GM18519 (cell line): Measurements from ENCODE around the gene WDR31.
"Not testable (repeated sequence)": the region's sequence is repeated elsewhere in the genome, so short reads cannot be mapped to it uniquely, and the experiment has no call there.

Source experiments
- ATAC-seq: cut with Tn5 transposase; IDR thresholded peaks from one replicate; pipeline ENCODE4 v1.9.1; 2021; ENCODE audit warnings: mild to moderate bottlenecking, moderate library complexity; ENCODE audit not compliant: unreplicated experiment, low FRiP score

WDR31 gene

DNA sequence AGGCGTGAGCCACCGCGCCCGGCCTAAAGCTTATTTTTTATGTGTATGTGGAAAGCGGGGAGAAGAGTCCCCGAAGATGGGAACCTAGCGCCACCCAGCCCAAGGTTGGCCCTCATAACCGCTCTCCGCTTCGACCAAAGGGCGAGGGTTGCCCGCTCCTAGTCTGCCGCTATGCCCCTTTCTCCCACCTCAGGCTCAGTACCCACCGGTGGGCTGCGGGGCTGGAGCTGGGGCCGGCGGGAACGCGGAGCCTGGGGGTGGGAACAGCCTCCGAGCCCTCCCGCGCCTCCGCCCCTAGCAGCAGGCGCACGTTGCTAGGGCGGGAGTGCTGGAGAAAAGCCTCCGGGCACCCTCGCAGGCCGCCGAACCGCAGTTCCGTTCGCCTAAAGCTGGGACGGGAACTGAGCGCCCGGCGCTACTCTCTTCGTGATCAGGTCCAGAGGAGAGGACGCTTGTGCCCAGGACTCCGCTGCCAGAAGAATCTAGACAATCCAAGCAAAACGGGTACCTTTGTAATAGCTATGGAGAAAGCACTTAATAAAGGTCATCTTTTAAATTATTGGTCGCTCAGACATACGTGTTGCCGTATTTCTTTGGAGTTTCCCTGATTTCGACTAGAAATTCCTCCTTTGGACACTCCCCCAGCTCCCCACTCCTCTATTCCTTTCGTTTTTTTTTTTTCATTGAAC lies at the start of gene WDR31:
Gene WDR31 (minus strand): TSS at position 265 of the 689 bp plus-strand sequence. CDS start 8,253 bp downstream, outside the sequence.
- peak; percentile 86 for ATAC-seq

- ATAC-seq: no peak
These were observed 49.4 kb upstream of the WDR31 start for GRCh38 chr9:113389451-113389850.

DNA sequence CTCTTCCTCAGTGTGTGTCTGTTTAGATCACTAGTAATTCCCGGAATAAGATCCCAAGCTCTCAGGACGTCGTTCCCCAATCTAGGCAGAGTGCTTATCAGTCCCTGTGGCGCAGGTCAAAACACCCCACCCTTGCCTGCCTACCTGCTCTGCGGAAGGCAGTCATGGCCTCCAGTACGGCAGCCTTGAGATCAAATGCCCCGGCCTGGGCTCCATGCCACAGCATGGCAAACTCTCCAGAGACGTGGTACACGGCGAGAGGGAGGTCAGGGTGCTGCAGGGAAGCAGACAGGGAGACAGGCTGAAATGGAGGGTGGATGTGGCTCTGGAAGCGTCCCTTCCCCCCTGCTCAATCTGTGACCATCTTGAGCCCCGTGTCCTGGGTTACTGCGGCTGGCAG lies 48.8 kb upstream of the WDR31 start:
- no peak for ATAC-seq

GRCh38 chr9:113387560-113388230 lies 47.6 kb upstream of the WDR31 start:
- no peak for ATAC-seq

DNA sequence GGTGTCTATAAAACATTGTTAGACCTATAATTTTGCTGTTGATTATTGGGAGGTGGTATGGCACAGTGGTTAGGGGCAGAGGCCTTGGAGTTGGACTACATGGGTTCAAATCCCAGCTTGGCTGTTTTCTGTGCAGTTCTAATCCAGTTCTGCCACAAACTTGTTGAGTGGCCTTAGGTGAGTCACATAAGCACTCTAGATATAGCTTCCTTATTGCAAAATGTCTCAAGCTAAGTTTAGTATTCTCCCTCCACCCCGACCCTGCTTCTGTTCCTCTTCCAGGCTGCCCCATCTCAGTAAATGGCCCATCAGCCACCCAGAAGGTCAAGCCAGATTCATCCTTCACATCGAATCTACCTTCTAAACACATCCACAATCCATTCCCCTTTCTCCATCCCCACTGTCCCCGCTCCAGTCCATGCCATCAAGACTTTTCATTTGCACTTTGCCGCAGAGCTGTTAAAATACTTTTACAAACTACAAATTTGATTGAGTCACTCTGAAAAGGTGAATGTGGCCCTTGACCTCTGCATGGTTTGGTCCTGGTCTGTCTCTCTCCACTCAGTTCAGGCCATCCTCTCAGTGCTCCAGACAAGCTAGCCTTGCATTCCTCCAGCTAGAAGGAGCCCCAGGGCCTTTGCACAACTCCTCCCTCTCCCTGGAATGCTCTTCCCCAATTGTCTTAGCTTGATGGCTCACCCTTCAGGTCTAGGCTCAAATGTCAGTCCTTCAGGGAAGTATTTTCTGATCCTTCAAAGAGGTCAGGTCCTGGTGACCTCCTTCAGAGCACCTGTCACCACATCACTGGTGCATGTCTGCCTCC lies 46.7 kb upstream of the WDR31 start:
- no peak for ATAC-seq

DNA sequence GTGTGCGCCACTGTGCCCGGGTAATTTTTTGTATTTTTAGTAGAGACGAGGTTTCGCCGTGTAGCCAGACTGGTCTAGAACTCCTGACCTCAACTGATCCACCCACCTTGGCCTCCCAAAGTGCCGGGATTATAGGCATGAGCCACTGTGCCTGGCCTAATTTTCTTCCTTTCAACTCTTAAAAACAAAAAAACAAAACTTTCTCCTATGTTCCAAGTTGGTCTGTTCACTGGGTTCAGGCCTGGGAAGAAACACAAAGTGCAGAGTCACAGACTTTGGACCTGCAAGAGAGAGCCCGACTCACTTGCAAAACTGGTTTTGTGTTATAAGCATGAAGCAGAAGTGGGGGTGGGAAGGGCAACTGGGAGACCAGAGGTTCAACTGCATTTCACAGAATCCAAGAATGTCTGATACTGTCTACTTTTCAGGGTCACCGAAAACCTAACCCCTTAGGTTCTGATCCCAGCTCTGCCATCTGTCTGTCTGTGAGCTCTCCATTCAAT lies 41.9 kb upstream of the WDR31 start:
- no peak for ATAC-seq

GRCh38 chr9:113381441-113381840 lies 41.4 kb upstream of the WDR31 start:
- ATAC-seq: not testable (repeated sequence)

DNA sequence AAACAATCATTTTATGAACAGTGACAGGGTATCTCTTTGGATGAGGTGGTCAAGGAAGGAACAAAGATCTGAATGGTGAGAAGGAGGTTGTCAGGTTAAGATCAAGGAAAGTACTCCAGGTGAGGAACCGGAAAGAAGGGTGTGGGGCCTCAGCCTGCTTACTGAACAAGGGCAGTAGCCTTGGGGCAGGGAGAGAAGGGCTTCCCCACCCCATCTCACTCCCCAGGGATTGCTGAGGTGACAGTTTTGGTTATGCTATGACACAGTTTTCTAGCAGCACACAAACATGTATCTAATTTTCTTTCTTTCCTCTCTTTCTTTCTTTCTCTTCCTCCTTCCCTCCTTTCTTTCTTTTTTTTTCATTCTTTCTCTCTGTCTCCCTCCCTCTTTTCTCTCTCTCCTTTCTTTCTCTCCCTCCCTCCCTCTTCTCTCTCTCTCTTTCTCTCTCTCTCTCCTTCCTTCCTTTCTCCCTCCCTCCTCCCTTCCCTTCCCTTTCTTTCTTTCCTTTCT lies 40.8 kb upstream of the WDR31 start:
- ATAC-seq: no peak

DNA sequence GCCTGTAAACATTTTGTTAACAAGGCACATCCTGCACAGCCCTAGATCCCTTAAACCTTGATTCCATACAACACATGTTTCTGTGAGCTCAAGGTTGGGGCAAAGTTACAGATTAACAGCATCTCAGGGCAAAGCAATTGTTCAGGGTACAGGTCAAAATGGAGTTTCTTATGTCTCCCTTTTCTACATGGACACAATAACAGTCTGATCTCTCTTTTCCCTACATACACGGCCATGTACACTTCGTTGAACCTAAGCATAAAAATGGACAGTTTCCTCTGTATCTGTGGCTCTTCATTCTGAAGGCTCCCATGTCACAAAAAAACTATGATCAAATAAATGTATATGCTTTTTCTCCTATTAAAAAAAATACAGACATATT lies 39.7 kb upstream of the WDR31 start:
- not testable (repeated sequence) for ATAC-seq

DNA sequence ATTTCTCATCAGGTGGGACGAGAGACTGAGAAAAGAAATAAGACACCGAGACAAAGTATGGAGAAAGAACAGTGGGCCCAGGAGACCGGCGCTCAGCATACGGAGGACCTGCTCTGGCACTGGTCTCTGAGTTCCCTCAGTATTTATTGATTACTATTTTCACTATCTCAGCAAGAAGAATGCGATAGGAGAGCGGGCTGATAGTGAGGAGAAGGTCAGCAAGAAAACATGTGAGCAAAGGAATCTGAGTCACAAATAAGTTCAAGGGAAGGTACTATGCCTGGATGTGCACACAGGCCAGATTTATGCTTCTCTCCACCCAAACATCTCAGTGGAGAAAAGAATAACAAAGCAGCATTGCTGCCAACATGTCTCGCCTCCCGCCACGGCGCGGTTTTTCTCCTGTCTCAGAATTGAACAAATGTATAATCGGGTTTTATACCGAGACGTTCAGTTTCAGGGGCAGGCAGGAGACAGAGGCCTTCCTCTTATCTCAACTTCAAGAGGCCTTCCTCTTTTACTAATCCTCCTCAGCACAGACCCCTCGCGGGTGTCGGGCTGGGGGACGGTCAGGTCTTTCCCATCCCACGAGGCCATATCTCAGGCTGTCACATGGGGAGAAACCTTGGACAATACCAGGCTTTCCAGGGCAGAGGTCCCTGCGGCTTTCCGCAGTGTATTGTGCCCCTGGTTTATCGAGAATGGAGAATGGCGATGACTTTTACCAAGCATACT lies 39.2 kb upstream of the WDR31 start:
- ATAC-seq: not testable (repeated sequence)

DNA sequence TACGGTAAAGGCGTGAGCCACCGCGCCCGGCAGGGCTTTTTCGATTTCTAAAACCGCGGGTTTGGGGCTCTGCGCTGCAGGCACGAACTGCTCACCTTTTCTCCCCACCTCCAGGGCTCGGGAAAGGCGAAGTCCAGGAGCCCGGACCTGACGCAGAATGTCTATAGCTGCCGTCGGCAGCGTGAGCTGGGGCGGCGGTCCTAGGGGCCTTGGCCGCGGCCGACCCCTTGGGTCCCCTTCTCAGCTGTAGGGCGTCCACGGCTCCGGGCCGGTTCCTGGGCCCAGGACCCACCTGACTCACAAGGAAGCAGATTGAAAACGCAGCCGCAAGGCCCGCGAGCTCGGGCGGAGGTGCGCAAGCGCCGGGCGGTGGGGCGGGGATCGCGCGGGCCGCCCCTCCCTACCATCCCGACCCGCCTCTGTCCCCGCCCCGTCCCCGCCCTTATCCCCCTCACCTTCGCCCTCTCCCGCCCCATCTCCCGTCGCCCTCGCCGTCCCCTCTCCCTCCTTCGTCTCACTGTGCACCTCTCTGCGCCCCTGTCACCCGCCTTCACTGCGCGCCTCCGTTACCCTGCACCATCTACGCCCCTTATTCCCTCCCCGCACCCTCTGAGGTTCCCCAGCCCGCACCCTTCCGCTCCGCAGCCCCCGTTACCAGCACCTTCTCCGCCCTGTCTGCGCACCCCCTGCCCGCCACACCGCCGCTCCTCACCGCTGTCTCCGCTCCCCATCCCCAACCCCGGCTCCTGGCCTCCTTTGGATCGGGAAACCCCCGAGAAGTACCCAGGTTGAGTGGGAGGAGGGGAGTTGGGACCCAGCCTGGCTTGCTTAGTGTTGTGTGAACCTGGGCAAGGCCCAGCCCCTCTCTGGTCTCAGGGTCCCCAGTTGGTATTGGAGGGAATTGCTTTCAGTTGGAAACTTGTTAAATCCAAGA lies 36.8 kb upstream of the WDR31 start, which contains the start of gene HDHD3:
Gene HDHD3 (minus strand): TSS at position 353 of the 934 bp plus-strand sequence. CDS start 2,632 bp downstream, outside the sequence.
- peak; percentile 63 for ATAC-seq

DNA sequence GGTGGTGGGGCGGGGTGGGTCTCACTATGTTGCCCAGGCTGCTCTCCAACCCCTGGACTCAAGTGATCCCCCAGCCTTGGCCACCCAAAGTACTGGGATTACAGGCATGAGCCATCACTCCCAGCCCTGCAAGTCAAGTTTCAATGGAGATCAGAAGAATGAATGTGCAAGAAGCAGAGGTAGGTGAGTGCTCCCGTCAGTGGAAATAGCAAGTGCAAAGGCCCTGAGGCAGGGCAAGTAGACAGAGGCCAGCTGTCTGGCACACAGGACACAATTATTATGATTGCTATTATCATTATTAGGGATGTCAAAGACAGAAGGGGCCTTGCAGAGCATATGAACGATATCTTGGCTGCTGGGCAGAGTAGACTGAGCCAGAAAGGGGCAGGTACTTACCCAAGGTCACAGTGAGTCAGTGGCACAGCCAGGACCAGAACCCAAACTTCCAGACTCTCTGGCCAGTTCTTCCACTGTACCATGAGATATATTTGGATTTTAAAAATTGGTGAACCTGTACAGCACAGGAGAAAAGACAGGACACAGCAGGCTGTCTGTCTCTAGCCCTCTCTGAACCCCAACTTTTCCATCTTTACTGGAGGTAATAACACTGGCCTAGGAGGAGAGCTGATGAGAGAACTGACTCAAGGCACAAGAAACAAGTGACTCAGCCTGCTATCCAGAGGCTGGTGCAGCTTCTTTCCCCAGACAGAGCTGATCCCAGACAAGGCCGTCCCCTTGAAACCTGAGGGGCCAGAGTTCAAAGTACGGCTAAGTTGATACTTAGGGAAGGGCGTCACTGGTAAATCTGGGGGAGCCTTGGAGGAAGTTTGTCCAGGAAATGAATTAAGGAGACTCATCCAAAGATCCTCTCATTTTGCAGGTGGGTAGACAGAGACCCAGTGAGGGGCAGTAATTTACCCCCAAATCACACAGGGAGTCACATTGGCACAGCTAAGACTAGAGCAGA lies 35.3 kb upstream of the WDR31 start:
- no peak for ATAC-seq

DNA sequence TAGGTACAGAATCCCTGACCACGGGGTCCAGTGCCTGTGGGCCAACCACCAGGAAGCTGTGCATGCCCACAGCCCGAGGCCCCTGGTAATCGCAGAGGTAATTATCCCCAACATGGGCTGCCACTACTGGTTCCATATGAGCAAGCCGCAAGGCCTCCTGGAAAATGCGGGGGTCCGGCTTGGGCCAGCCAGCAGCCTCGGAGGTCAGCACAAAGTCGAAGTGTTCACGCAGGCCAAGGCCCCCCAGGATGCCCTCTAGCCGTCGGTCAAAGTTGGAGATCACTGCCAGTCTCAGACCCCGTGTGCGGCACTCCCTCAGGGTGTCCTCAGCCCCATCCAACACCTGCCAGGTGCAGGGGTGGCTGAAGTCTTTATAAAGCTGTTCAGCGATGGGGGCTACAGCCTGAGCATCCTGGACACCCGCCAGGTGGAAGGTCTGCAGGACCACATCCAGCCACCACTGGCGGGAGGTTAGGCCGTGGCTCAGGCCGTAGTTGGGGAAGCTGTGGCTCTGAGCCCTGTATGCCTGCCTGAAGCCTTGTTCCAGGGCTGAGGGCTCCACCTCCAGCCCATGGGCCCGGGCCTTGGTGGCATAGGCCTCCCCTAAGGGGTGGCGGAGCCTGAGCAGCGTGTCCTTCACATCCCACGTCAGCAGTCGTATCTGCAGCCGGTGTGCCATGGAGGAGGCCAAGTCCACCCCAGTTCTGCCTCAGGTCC lies 33.8 kb upstream of the WDR31 start:
- ATAC-seq: no peak

DNA sequence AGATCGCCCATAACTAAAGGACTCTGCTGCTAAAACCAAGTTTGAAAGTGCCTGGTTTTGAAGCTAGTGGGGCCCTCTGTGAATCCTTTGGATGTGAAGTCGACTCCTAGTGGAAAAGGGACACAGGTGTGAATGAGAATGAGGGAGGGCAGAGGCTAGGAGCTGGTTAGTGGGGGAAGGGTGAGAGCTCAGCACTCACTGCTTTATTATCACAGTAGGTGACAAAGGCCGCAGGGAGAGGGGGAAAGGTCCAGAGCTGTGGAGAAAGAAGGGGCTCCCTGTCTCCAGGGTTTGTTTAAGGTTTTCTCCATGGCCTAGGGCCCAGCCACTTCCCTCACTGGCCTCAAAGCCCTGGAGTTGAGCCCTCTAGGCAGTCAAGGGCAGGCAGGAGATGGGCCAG lies 33.2 kb upstream of the WDR31 start:
- no peak for ATAC-seq

DNA sequence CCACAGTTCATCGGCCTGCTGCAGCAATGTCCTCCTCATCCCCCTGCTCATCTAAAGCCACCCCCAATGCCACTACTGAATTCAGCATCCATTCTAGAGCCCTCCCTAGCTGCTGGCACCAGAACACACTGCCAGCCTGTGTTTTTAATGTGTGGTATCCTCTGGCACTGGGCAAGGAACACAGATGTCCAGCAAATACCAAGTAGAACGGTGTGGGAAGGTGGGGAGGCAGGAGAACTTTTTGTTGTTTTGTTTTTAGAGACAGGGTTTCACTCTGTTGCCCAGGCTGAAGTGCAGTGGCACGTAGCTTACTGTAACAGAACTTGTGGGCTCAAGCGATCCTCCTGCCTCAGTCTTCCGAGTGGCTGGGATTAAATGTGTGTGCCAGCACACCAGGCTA lies 32.0 kb upstream of the WDR31 start:
- ATAC-seq: no peak

DNA sequence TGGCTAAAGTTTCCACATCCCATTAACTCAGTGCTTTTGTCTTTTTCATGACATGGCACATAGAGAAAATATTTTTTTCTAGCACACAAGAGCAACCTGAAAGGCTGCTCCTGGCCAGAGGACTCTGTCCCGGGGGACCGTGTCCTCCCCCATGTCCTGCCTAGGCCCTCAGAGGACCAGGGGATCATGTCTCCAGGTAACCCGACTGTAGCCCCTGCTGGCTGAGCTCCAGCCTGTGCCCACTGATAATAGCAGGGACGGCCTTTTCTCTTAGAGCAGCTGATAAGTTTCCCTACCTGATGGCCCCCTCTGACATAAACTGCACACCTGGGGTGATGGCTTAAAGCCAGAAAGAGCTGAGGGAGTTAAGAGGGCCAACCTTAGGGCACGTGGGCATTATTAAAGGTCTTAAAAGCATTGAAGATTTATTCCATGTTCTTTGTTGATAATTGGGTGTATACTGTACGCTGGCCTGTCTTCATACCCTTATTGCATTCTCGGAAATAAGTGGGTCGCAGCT lies 30.8 kb upstream of the WDR31 start:
- ATAC-seq: no peak

- ATAC-seq: no peak
These were observed 29.7 kb upstream of the WDR31 start for GRCh38 chr9:113369855-113370140.
